ENCODE data around the gene IRF7. TPM values are rescaled to one million over a fixed set of nuclear protein-coding genes. Genes with fewer than 3 reads are reported as not detected.

IRF7 gene
- polyA plus RNA-seq, 2 of the 4 experiments (the other 2 are of a cell fraction) = 2.0 to 3.1 TPM

DNA sequence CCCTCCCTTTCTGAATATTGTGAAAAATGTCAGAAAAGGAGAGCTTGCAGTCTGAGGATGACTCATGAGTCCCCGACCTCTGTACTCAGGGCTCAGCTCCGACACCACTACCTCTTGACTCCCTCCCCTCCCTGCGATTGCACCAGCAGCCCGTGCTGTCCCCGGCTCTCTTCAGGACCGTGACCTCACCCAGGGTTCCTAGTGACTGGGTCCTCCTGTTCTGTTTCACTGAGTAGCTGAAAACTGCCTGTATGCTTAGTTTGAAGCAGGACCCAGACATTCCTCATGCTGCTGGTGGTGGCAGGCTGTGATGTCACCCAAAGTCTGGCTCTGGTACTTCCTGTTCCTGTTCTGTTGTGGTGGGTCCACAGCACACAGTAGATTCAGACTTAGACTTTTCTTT lies 27.8 kb downstream of the IRF7 start:
- no peak for FAIRE-seq
- Histone ChIP-seq H3K4me1 (peaks cover 23% of the 10 kb centered on the region), H3K27ac (peak overlapping the region; percentile 77 to 82), H3K4me3 (no peak overlapping the region), H3K9me3 (no peaks in the 10 kb centered on the region), H3K4me2 (peak overlapping the region; percentile 57)
- peak; percentile 87 to 94 for ATAC-seq
- WGBS (ENCODE audit: missing lambda C conversion rate) = 14% methylated on average over 6 of the region's 6 CpGs
- TF ChIP-seq FOSL2 (IDR thresholded peaks at IDR 0.05) (peak; percentile 65; the same call in 1 of the 2 replicates), FOSL2 (CRISPR knock-in tag; IDR thresholded peaks at IDR 0.05) (peak; percentile 77), CEBPB (IDR thresholded peaks at IDR 0.05) (0 out of 4 replicates have a peak, but pooled peaks have one; percentile 14 to 28)
- TF ChIP-seq, protein P1, sequence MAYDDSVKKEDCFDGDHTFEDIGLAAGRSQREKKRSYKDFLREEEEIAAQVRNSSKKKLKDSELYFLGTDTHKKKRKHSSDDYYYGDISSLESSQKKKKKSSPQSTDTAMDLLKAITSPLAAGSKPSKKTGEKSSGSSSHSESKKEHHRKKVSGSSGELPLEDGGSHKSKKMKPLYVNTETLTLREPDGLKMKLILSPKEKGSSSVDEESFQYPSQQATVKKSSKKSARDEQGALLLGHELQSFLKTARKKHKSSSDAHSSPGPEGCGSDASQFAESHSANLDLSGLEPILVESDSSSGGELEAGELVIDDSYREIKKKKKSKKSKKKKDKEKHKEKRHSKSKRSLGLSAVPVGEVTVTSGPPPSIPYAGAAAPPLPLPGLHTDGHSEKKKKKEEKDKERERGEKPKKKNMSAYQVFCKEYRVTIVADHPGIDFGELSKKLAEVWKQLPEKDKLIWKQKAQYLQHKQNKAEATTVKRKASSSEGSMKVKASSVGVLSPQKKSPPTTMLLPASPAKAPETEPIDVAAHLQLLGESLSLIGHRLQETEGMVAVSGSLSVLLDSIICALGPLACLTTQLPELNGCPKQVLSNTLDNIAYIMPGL (CRISPR knock-in tag; IDR thresholded peaks at IDR 0.05; ENCODE audit: borderline replicate concordance) = no peak
- ChIA-PET POLR2A (interaction anchor here (0.9 kb wide), 1 partner anchor 12 kb away, joined by 5 read pairs; the partner anchor contains the start of gene PHRF1), CTCF (interaction anchor here (1.2 to 1.7 kb wide), 3 partner anchors 13 to 33 kb away, joined by 3 to 6 read pairs (median 6); no protein-coding TSS in a partner anchor)
- DNase-seq (ENCODE audit: low read depth in 1 of 2, low spot score in 1 of 2) = peak; percentile 54 to 73

DNA sequence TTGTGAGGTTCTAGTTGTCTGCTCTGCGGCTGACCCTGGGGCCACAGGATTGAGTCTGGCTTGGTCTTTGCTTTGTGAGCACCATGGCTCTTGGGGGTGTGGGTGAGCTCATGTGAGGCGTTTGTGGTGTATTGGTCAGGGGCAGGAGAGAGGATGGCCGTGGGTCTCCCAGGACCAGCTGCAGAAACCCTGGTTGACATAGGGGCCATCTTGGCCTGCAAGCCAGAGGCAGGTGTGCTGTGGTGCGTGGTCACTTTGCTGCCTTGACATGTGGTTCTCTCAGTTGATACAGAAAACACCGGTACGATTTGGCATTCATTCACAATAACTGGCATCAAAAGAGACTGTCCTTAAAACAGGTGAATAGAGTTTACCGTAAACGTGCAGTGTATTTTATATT lies 28.2 kb downstream of the IRF7 start:
- DNase-seq (ENCODE audit: low read depth in 1 of 2, low spot score in 1 of 2) (no peak), ATAC-seq (peak; percentile 44; a peak in 5 of 6 replicates), FAIRE-seq (no peak)
- Histone ChIP-seq H3K4me1 (peaks cover 23% of the 10 kb centered on the region), H3K27ac (peak overlapping the region; percentile 77 to 82; a peak in 5 of 6 replicates), H3K4me2 (peak overlapping the region; percentile 57), H3K4me3 (no peak overlapping the region), H3K9me3 (no peaks in the 10 kb centered on the region)
- no peak for TF ChIP-seq CHD2 (IDR thresholded peaks at IDR 0.05; ENCODE audit: low read length, partially characterized antibody)
- TF ChIP-seq NFE2L2 (conservative IDR thresholded peaks at IDR 0.05; ENCODE audit: low read length) = no peak
- TF ChIP-seq, protein P1 (CRISPR knock-in tag; IDR thresholded peaks at IDR 0.05; ENCODE audit: borderline replicate concordance) = no peak
- no peak for TF ChIP-seq HOXB5 (CRISPR knock-in tag; IDR thresholded peaks at IDR 0.05)
- TF ChIP-seq RNF2 (IDR thresholded peaks at IDR 0.05; ENCODE audit: borderline replicate concordance, low read depth) = no peak
- TF ChIP-seq HEYL (CRISPR knock-in tag; IDR thresholded peaks at IDR 0.05) = no peak
- WGBS (ENCODE audit: missing lambda C conversion rate) = 69% methylated on average over 8 of the region's 8 CpGs
- CTCF ChIA-PET = interaction anchor here (1.2 to 1.7 kb wide), 3 partner anchors 14 to 33 kb away, joined by 4 to 6 read pairs (median 6); no protein-coding TSS in a partner anchor
- POLR2A ChIA-PET = interaction anchor here (0.9 kb wide), 1 partner anchor 12 kb away, joined by 5 read pairs; the partner anchor contains the start of gene PHRF1

DNA sequence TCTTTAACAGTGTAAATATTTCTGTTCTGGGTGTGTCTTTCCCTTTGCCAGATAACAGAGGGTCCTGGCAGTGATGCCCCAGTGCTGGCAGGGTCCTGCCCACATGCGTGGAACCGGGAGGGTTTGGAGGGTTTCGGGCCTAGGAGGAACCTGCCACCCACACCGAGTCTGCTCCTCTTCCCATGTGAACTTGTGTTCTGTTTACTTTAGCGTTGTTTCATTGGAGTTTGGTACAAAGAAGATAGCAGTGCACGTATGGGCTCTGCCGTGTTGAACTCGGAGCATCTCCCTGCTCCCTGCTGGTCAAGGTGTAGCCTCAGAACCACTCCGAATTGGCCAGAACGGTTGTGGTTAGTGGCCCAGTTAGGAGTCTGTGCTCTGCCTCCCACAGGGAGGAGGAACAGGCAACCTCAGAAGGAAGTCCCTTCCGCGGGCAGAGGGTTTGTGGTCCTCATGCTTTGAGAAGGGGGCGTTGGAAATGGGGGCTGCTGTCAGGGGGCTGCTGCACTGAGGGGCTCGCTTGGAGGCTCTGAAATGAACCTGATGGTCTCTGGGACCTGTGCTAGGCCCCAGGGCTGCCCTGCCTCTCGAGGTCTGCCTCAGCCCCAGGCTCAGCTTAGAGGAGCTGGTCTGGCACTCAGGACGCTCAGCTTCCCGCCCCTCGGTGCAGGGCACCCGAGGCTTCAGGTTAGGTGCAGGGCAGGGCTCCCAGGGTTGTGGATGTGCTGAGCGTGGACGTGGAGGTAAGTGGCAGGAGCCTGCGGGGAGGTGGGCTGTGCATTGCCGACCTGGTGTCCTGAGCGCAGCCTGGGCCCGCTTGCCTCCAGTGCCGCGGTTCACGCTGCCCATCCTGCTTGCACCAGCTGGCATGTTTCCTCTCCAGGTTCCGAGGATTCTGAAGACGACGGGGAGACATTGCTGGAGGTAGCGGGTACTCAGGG lies 29.1 kb downstream of the IRF7 start:
- DNase-seq (ENCODE audit: low read depth in 1 of 2, low spot score in 1 of 2) (no peak), ATAC-seq (peak; percentile 24 to 26; a peak in 3 of 6 replicates), FAIRE-seq (no peak)
- WGBS (ENCODE audit: missing lambda C conversion rate) = 90% methylated on average over 32 of the region's 32 CpGs
- Histone ChIP-seq H3K9me3 (no peaks in the 10 kb centered on the region), H3K4me1 (peaks cover 23% of the 10 kb centered on the region), H3K4me2 (no peak overlapping the region), H3K4me3 (no peak overlapping the region), H3K27ac (peak overlapping the region; percentile 77 to 82; a peak in 3 of 6 replicates)
- POLR2A ChIA-PET = no interaction called here
- no peak for TF ChIP-seq SREBF2 (IDR thresholded peaks at IDR 0.05)
- TF ChIP-seq RFX5 (IDR thresholded peaks at IDR 0.05) = no peak
- no peak for TF ChIP-seq JUN (IDR thresholded peaks at IDR 0.05)
- no peak for TF ChIP-seq KDM1A (IDR thresholded peaks at IDR 0.05; ENCODE audit: low read depth)
- TF ChIP-seq CEBPB (IDR thresholded peaks at IDR 0.05) = no peak
- no peak for TF ChIP-seq FOXS1 (CRISPR knock-in tag; IDR thresholded peaks at IDR 0.05)
- no peak for TF ChIP-seq CBX2 (IDR thresholded peaks at IDR 0.05; ENCODE audit: borderline replicate concordance, low read depth)
- no peak for TF ChIP-seq CHD2 (IDR thresholded peaks at IDR 0.05; ENCODE audit: low read length, partially characterized antibody)
- TF ChIP-seq POLR2A (IDR thresholded peaks at IDR 0.05; ENCODE audit: low read length) = no peak
- TF ChIP-seq, protein P2, sequence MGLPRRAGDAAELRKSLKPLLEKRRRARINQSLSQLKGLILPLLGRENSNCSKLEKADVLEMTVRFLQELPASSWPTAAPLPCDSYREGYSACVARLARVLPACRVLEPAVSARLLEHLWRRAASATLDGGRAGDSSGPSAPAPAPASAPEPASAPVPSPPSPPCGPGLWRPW (IDR thresholded peaks at IDR 0.05) = no peak
- TF ChIP-seq, protein P3, sequence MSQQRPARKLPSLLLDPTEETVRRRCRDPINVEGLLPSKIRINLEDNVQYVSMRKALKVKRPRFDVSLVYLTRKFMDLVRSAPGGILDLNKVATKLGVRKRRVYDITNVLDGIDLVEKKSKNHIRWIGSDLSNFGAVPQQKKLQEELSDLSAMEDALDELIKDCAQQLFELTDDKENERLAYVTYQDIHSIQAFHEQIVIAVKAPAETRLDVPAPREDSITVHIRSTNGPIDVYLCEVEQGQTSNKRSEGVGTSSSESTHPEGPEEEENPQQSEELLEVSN (IDR thresholded peaks at IDR 0.05; ENCODE audit: borderline replicate concordance, low read depth) = no peak
- TF ChIP-seq HOXA7 (CRISPR knock-in tag; IDR thresholded peaks at IDR 0.05) = no peak
- TF ChIP-seq, protein P4, sequence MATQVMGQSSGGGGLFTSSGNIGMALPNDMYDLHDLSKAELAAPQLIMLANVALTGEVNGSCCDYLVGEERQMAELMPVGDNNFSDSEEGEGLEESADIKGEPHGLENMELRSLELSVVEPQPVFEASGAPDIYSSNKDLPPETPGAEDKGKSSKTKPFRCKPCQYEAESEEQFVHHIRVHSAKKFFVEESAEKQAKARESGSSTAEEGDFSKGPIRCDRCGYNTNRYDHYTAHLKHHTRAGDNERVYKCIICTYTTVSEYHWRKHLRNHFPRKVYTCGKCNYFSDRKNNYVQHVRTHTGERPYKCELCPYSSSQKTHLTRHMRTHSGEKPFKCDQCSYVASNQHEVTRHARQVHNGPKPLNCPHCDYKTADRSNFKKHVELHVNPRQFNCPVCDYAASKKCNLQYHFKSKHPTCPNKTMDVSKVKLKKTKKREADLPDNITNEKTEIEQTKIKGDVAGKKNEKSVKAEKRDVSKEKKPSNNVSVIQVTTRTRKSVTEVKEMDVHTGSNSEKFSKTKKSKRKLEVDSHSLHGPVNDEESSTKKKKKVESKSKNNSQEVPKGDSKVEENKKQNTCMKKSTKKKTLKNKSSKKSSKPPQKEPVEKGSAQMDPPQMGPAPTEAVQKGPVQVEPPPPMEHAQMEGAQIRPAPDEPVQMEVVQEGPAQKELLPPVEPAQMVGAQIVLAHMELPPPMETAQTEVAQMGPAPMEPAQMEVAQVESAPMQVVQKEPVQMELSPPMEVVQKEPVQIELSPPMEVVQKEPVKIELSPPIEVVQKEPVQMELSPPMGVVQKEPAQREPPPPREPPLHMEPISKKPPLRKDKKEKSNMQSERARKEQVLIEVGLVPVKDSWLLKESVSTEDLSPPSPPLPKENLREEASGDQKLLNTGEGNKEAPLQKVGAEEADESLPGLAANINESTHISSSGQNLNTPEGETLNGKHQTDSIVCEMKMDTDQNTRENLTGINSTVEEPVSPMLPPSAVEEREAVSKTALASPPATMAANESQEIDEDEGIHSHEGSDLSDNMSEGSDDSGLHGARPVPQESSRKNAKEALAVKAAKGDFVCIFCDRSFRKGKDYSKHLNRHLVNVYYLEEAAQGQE (IDR thresholded peaks at IDR 0.05) = no peak
- TF ChIP-seq SMC3 (IDR thresholded peaks at IDR 0.05) = no peak
- CTCF ChIA-PET = interaction anchor here (1.7 kb wide), 1 partner anchor 19 kb away, joined by 4 read pairs; no protein-coding TSS in a partner anchor

Measured in A549 (cell line).